Muscle of back (tissue), 13 donors: ENCODE data around the gene SPC24. TPM values are rescaled to one million over a fixed set of nuclear protein-coding genes. Genes with fewer than 3 reads are reported as not detected.

ENCODE experiments used
- DNase-seq, 3 donors: peaks; one replicate each; pipeline versions ENCODE4 v3.0.0 to v3.0.0-alpha.2; 2013
- long read RNA-seq, 9 donors: transcript quantifications; one replicate each; lab custom pipeline, GENCODE V29; 2026
- polyA plus RNA-seq, 10 donors: library from polyadenylated mRNA; unstranded; fragments of 120-200 nt; gene quantifications; one replicate each; pipeline ENCODE4 v1.2.1, GENCODE V29; 2013; ENCODE audit not compliant: insufficient read length in 10 of 10

Gene SPC24, protein sequence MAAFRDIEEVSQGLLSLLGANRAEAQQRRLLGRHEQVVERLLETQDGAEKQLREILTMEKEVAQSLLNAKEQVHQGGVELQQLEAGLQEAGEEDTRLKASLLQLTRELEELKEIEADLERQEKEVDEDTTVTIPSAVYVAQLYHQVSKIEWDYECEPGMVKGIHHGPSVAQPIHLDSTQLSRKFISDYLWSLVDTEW
- polyA plus RNA-seq, result 10 to 100 TPM in 8 of 10 donors, 1 to 10 TPM in 2; 6.9 to 19.2 (median 11.4) TPM
- long read RNA-seq, donor 1, partial matches to known transcripts, result 0 of 2 reads
- long read RNA-seq, donor 1, other reads (novel, unspliced or antisense), result 0 of 2 reads
- long read RNA-seq, donor 2, partial matches to known transcripts, result 0 of 1 reads
- long read RNA-seq, donor 2, other reads (novel, unspliced or antisense), result 0 of 1 reads
- long read RNA-seq, donor 3, result 0 reads
- long read RNA-seq, donor 4, partial matches to known transcripts, result 0 of 3 reads
- long read RNA-seq, donor 4, other reads (novel, unspliced or antisense), result 0 of 3 reads
- long read RNA-seq, donor 5, transcript SPC24-206 (5 exons, 2,315 nt), result major isoform, 5 of 6 reads
- long read RNA-seq, donor 5, partial matches to known transcripts, result 0 of 6 reads
- long read RNA-seq, donor 5, other reads (novel, unspliced or antisense), result 0 of 6 reads
- long read RNA-seq, donor 6, partial matches to known transcripts, result 0 of 1 reads
- long read RNA-seq, donor 6, other reads (novel, unspliced or antisense), result 0 of 1 reads
- long read RNA-seq, donor 7, partial matches to known transcripts, result 0 of 2 reads
- long read RNA-seq, donor 7, other reads (novel, unspliced or antisense), result 0 of 2 reads
- long read RNA-seq, donor 8, partial matches to known transcripts, result 0 of 1 reads
- long read RNA-seq, donor 8, other reads (novel, unspliced or antisense), result 0 of 1 reads
- long read RNA-seq, donor 9, partial matches to known transcripts, result 0 of 1 reads
- long read RNA-seq, donor 9, other reads (novel, unspliced or antisense), result 0 of 1 reads

DNA sequence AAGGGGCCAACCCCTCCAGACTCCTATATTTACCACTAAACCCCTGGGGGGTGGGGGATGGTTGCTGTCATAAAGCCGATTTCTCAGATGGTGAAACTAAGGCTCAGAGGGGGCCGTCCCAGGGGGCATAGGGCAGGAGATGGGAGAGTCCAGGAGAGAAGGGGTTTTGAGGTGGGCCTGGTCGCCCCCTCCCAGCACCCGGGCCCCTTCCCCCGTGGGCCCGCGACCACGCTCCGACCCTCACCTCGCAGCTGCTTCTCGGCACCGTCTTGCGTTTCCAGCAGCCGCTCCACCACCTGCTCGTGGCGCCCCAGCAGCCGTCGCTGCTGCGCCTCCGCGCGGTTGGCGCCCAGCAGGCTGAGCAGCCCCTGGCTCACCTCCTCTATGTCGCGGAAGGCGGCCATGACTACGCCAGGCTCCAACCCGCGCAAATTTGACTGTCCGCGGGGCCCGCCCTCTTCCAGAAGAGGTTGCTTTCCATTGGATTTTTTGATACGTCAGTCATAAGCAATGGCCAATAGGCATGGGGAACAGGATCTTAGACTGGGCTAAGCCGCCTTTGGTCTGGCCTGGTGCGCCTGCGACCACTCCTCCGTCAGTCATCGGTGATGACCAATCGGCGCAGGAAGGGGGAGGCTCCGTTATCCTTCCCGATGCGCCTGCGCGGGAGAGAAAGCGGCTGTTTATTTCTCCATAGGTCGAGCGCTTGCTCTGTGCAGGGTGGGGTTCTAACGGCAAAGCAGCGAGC is at the start of gene SPC24:
TSS of gene SPC24 (minus strand) at position 410 of the 748 bp plus-strand sequence. CDS start at position 404, 6 bp downstream.
- peak; percentile 98 to 99 (median 99) for DNase-seq

DNA sequence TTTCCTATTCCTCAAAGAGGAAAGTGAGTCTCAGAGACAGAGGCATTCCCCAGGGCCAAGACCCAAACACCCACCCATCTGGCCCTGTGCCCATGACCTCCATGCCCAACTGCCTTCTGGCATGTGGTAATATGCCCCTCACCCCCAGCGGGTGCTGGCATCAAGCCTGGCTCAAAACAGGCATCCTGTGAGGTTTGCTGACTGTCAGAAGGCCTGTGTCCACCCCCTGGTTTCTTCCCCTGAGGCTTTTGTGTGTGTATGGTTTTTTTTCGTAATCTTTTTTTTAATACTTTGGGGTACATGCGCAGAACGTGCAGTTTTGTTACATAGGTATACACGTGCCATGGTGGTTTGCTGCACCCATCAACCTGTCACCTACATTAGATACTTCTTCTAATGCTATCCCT is 49.4 kb upstream of the SPC24 start:
- DNase-seq, result no peak

DNA sequence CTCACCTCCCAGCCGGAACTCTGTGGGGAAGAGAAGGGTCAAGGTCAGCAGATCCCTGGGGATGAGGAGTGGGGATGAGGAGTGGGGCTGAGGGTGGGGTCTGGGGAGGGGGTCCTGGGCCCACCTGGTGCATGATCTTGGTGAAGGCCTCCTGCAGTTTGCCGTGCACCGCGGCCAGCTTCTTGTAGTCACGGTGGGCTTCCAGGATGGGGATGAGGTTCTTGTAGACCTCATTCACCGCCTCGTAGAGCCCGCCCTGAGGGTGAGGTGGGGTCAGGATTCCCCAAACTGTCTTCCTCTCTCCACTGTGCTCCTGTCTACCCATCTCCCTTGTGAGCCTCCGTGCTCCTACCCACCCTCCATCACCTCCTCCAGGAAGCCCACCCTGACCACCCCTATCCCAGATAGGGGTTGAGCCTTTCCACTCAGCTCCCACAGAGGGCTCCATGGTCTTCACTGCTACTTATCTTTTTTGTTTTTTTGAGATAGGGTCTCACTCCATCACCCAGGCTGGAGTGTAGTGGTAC is 48.6 kb upstream of the SPC24 start:
- no peak for DNase-seq

DNA sequence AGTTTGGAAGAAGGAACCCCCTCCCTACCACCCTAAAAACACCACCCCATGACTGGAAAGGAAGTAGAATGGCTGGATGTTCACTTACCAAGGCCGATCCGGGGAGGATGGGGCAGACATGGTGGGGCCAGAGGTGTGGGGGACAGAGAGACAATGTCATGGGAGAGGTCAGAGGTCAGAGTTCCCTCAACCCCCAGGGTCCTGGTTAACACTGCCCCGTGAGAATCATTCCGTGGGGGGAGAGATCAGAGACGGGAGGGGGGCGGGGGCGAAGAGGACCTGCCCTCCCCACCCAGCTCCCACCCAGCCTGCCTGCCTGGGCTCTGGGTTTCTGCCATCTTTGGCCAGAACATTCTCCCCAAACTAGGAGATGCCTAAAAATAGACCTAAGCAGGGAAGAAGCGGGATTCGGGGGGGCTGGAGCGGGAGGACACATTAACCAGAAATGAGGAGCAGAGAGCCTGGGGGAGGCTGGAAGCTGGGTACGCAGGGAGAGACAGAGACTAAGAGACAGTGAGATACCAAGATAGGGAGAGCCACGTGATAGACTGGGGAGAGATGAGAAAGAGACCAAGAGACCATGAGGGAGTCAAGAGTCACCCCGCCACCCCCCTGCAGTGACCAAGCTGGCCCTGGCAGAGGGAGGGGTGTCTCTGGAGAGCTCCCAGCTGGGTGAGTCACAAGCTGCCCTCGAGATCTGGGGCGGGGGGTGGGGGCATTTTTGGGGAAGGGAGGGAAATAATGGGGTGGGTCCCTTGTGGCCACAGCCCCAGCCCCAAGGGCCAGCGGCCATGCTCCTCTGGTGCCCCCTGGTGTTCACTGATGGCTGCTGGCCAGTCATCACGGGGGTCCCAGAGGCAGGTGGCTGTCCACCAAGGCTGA is 47.9 kb upstream of the SPC24 start:
- peak; percentile 49 to 80 (median 74) for DNase-seq

DNA sequence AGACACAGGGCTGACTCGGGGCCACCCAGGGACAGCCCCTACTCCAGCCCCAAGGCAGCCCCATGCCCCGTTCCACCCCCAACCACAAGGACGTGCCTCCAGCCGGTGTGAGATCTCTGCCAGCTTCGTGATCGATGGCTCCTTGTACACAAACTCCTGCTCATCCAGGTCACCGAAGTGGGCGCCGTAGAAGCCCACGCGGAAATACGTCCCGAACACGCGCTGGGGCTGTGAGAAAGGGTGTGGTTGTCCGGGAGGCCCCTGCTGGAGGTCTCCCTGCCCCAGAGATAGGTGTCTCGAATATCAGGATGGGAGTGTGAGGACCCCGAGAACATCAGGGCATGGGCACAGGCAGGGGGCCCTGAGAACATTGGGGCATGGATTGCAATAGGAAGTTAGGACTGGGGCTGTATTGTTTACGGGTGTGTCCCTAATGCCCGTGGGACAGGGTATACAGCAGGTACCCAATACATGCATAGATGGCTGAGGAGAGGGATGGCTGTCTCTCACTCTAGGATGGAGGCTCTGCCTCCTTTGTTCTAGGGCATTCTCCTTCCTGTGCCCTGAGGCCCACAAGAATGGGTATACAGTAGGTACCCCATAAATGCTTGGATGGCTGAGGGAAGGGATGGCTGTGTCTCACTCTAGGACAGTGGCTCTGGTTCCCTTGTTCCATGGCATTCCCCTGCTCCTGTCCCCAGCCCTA is 47.1 kb upstream of the SPC24 start:
- DNase-seq, result no peak

DNA sequence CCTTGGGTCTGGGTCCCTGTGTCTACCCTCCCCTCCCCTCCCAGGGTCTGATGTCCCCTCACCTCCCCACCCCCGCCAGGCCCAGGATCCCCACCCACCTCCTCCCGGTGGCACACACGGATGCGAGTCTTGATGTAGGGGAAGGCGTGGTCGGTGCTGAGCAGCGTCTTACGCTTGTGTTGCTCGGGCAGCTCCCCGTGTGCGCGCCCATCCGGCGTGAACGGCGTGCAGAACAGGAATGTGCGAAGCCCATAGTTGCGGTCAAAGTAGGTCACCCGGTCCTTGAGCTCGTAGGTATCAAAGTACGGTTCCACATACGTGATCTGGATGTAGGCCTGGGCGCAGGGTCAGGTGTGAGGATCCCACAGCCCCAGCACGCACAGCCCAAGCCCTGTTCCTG is 46.2 kb upstream of the SPC24 start:
- no peak for DNase-seq

DNA sequence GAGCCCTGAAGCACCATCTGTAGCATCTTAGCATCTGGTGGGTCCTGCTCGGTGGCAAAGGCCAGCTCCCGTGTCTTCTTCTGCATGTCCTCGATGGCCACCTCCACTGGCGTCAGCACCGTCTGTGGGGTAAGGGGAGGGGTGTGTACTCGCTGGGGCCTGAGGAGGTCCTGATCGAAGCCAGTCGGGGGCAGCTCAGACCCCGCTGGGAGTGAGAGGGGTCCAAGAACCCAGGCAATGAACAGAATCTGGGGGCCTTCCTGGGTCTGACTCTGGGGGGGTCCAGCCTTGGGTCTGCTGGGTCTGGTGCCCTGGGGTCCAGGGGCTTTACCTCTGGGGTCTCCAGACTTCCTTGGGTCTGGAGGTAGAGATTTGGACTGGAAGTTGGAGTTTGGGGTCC is 45.3 kb upstream of the SPC24 start:
- DNase-seq, result no peak

DNA sequence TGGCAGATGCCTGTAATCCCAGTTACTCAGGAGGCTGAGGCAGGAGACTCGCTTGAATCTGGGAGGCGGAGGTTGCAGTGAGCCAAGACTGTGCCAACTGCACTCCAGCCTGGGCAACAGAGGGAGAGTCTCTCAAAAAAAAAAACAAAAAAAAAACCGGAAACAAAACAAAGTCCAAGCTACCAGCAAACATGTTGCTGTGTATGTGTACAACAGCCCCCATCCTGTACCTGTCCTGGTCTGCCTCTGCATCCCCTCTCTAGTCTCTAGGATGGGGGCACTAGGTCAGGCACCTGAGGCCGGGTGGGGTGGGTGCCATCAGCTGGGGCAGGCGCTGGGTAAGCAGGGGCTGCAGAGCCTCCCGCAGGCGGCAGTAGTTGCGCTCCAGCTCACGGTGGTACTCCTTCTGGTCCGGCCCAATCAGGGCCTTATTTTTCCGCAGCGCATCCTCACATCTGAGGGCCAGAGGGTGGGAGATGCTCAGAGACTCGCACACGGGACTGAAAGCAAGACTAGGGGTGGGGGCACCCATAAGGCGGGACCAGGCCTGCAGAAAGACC is 44.5 kb upstream of the SPC24 start:
- DNase-seq, result no peak

DNA sequence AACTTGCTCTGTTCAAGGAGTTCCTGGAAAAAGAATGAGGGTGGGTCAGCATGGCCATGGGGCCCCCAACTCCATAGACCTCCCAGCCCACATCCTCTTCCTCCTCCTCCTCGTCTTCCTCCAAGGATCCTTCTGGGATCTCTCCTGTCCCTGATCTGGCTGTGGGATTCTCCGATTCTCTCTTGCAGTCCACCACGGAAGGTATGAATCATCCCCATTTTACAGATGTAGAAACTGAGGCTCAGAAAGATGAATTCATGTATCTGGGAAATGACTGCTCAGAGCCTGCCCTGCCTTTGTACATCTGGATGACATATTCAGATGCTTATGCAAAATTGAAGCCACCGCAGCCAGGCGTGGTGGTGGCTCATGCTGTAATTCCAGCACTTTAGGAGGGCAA is 43.9 kb upstream of the SPC24 start:
- no peak for DNase-seq

DNA sequence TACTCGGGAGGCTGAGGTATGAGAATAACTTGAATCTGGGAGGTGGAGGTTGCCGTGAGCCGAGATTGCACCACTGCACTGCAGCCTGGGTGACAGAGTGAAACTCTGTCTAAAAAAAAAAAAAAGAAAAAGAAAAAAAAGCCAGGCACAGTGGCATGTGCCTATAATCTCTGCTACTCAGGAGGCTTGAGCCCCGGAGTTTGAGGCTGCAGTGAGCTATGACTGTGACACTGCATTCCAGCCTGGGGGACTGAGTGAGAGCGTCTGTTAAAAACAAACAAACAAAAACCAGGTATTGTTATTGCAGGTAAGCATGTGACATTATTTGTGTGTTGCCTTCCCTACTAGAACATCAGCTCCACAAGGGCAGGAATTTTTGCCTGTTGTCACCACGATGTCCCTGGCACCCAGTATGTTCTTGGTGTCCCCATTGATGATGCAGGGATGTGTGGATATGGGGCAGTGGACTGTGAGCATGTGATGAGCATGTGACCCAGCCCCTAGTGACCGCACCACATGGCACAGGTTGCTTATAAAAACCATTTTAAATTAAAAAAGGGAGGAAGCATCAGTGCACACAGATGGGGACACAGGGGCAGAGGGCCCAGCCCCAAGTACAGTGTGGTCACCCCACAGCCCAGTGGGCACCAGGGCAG is 43.3 kb upstream of the SPC24 start:
- DNase-seq, result no peak

DNA sequence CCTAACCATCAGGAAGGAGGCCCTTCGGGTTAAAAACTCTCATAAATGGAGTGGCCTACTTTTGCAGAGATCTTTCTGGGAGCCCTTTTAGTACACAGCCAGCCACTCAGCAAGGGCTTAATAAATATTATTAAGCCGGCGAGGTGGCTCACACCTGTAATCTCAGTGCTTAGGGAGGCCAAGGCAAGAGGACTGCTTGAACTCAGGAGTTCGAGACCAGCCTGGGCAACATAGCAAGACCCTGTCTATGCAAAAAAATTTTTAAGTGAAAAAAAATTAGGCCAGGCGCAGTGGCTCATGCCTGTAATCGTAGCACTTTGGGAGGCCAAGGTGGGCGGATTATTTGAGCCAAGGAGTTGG is 42.6 kb upstream of the SPC24 start:
- no peak for DNase-seq

DNA sequence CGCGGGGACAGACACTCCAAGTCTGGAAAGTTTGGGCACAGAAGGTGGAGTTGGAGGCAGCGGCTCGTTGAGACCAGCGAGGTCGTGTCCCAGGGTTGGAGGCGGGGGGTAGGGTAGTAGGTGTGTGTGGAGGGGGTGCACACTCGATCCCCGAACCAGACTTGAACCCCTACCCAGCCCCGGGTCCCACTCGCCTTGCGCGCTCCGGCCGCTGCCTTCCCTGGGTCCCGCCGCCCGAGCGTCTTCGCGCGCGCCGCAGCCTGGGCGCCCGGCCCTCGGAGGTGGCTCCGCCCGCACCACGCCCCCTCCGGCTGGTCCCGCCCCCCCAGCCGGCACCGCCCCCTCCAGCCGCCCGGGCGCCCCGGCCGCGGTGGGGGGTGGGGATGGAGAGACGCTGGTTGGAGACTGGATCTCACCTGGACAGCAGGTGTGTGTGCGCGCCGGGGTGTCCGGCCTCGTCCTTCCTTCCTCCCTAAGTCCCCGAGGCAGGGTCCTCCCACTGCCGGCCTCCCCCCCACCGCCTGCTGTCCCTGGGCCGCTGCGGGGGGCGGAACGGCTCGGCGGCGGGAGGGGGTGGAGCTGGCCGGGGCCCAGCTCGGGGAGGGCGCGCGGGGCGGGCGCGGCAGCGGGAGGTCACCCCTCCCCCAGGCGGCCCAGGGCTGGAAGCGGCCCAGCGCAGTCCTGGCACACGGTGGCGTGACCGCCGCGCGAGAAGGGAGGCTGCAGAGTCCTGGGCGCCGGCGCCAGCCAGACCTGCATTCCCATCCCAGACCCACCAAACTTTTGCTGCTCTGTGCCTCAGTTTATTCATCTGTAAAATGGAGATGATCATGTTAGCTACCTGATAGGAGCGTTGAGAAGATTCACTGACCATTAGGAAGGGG is 42.0 kb upstream of the SPC24 start, which contains the start of gene KANK2:
TSS of gene KANK2 (minus strand) at position 255 of the 884 bp plus-strand sequence. CDS start 3,034 bp downstream, outside the sequence.
- DNase-seq, result peak; percentile 78 to 93 (median 87)

DNA sequence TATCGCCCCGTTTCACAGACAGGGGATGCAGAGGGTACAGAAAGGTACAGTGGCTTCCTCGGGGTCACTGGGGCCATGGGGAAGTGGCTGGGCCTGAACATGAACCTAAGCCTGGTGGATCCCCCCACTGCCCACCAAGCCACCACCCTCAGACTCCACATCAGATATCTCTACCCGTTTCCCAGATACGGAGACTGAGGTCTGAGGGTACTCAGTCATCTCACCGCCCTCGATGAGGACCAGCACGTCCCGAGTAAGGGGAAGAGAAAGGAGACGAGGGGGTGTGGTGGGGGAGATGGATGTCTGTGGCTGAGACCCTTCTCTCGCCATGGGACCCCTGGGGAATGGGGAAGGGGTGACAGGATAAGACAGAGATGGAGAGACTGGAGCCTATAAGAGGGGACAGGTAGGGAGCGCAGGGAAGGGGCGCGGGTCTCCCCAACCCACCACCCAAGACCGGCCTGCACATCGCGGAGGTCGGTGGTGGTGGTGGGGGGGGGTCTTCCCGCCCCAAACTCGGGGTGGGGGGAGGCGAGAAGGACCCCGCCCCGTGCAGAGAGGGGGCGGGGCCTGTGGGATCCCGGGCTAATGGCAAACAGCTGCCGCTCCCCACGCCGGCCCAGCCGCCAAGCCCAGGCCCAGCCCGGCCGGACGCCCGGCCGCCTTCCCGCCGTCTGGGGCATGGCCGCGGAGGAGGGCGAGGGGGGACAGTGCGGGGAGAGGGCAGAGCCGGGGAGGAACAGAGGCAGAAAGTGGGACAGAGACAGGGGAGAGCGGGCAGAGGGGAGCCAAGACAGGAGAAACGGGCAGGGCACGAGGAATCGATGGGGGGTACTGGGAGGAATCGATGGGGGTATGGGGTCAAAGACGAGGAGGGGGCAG is 41.1 kb upstream of the SPC24 start:
- peak in 2 of 3 donors; percentile 67 to 84 for DNase-seq

DNA sequence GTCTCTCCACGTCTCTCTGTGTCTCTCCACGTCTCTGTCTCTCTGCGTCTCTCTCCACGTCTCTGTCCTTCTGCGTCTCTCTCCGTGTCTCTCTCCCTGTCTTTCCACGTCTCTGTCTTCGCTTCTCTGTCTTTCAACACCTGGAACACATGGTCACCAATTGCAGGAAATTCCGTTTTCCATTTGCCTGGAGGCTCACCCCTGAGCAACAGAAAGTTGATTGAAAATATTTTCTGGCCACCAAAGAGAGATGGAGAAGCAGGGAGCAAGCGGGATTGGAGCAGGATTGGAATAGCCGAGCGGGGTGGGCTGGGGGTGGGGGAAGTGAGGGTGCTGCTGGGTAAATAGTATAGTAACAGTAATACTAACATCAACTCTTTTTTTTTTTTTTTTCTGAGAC is 40.1 kb upstream of the SPC24 start:
- DNase-seq, result no peak

DNA sequence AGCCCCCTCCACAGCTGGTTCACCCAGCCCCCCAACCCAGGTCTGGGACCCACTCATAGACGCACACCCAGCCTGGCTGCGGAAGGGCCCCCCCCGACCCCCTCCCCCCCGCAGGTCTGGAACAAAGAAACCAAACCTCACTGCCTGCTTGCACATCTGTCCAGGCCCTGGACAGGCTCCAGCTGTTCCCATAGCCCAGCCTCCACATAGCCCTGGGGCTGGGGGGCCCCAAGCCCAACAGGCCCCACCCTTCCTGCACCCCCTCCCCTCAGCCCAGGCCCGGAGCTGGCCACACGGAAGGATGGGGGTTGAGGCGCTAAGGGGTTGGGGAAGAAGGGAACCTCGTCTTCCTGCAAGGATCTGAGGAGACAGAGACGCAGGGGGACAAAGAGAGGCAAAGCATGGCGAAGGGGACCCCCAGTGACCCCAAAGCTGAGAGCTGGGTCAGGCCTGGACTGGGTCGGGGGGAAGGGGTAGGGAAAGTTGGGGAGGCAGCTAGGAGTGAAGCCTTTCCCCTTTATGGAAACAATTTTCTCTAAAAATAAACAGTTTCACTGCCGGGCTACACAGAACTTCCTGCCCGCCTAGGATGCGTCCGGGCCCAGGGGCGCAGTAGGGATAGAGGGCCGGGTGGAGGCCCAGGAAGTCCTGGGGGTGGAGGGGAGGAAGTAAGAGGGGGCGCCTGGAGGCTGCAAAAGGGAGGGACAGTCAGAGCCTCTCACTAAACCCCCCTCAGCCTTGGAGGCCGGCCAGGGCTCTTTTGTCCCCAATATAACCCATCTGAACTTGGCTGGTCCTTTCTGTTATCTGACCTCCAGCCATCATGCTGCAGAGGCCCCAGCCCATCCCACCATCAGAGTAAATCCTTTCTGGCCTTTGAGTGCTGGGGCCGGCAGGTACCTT is 39.3 kb upstream of the SPC24 start:
- peak in 2 of 3 donors; percentile 72 to 84 for DNase-seq

DNA sequence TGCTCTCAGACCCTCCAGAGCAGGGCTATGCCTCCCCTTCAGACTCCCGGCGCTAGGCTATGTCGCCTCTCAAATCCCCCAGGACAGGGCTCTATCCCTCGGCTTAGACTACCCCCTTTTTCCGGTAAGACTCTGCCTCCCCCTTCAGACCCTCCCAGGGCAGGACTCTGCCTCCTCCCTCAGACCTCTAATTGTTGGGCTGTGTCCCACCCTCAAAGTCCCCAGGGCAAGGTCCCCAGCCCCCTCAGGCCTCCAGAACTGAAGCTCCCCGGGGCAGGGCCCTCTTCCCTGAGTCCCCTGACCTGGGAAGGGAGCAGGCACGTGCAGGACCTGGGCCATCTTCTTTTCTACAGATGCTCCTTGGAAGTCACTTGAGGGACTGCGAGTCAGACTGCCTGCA is 38.6 kb upstream of the SPC24 start:
- no peak for DNase-seq
